ENCODE measurements around the gene CTSL.

CTSL gene

GRCh38 chr9:87725900-87726709 is at the start of gene CTSL:
TSS of gene CTSL (plus strand) at chr9:87726119. CDS start at chr9:87727604, 1,485 bp downstream.
- in situ Hi-C loops (cut with MboI; ENCODE audit: low sequenced_read_pairs), result no loop called here

DNA sequence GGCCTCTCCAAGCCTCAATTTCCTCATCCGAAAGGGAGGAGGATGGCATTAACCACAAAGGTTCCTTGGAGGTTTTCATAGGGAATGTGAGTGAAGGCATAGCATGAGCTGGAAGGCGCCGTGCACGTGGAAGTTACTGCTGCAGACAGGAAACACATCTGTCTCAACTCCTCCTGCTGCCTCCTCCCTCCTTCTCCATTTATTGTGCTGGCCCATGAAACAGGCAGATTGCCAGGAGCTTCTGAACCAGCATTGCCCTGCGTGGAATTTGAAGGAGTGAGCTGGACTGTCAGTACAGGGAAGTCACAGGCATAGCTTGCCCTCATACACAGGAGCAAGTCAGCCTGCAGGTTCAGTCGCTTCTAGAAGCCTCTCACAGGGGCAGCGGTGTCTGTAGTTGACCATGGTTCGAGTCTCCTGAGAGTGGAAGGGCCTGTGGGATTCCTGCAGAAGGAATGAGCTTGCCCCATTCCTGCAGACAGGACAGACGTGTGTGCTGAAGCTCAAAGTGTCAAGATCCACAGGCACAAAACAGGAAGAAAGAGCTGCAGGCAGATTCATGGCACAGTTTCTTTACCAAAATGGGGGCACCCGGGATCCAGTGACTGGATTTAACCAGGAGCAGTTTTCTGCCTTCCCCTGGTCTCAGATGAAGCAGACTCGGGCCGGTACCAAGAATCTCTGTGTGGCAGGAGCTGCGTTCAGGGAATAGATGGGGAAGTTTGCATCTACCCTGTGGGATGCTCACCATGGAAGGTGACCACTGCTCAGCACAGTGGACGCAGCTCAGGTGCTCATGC is 48.7 kb upstream of the CTSL start:
- in situ Hi-C loops (cut with MboI; ENCODE audit: low sequenced_read_pairs), result loop anchor here (5.0 kb wide), 1 partner anchor 135 kb away; no protein-coding TSS in a partner anchor

DNA sequence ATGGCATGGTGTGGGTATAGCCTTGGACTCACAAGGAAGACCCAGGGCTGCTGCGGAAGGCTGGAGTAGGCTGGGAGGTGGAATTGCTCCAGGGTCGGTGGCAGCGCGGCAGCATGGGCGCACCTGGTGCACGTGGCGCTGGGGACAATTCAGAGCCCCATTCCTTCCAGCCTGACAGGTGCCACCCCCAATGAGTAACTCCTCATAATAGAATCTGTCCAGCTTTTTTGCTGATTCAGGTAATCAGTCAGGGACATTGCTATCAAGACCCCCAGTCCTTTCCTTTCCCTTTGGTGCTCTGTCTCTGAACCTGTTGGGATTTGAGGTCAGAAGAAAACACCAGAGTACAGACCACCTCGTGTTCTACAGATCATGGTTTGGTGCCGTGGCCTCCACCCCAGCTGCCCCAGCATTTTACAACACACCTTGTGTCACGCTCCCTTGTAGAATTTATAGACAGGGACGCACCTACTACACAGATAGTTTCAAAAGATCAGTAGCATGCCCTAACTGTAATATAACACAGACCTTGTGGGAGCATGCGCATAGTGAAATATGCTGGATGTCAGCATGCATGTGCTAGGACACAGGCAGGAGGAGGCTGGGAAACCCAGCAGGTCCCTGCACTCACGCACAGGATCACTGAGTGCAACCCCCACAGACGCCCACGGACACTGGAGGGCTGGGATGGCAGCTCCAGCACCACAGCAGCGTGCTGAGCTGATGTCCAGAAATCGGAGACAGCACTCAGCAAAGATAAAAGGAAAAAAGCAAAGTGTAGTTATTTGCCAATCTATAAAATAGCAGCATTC is 47.9 kb upstream of the CTSL start:
- in situ Hi-C loops (cut with MboI; ENCODE audit: low sequenced_read_pairs), result loop anchor here (5.0 kb wide), 1 partner anchor 134 kb away; no protein-coding TSS in a partner anchor

DNA sequence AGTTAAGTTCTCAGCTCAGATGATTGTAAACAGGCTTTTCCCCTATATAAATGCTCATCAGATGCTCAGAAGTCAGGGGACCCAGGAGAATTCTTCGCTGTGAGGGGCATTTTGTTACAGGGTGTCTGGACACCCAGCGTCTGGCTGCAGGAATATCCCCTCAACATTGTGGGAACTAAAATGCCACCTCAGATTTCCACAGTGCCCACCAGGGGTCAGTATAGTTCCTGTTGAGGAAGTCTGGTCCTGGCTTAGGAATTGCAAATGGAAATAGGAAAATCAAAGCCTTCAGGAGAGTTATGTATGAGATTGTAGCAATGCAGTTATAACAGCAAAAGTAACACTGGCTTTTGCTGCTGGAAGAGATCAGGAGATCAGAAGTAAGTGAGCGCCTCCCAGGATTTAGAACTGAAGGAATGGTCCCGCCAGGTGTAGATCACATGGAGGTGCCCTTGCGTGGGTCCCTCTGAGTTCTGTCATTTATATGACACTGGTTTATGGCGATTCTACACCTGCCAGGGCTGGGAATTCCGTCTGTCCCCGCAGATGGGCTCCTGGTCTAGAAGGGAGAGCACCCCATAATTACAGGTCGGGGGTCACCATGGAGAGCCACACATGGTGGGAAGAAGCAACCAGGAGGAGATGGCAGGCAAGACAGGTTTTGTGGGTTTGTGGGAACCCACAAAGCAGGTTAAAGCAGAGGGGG is 47.1 kb upstream of the CTSL start:
- in situ Hi-C loops (cut with MboI; ENCODE audit: low sequenced_read_pairs), result loop anchor here (5.0 kb wide), 1 partner anchor 133 kb away; no protein-coding TSS in a partner anchor

GRCh38 chr9:87681271-87682061 is 44.5 kb upstream of the CTSL start:
- in situ Hi-C loops (cut with MboI; ENCODE audit: low sequenced_read_pairs), result no loop called here

GRCh38 chr9:87682085-87682484 is 43.8 kb upstream of the CTSL start:
- in situ Hi-C loops (cut with MboI; ENCODE audit: low sequenced_read_pairs), result no loop called here

GRCh38 chr9:87682618-87683017 is 43.3 kb upstream of the CTSL start:
- in situ Hi-C loops (cut with MboI; ENCODE audit: low sequenced_read_pairs), result no loop called here

- in situ Hi-C loops (cut with MboI; ENCODE audit: low sequenced_read_pairs), result no loop called here
Observed at GRCh38 chr9:87683751-87684626, 41.9 kb upstream of the CTSL start.

GRCh38 chr9:87684627-87685219 is 41.2 kb upstream of the CTSL start:
- in situ Hi-C loops (cut with MboI; ENCODE audit: low sequenced_read_pairs), result no loop called here

- in situ Hi-C loops (cut with MboI; ENCODE audit: low sequenced_read_pairs), result no loop called here
Observed at GRCh38 chr9:87685441-87685840, 40.5 kb upstream of the CTSL start.

GRCh38 chr9:87685871-87686519 is 39.9 kb upstream of the CTSL start:
- in situ Hi-C loops (cut with MboI; ENCODE audit: low sequenced_read_pairs), result no loop called here

GRCh38 chr9:87686520-87687090 is 39.3 kb upstream of the CTSL start:
- in situ Hi-C loops (cut with MboI; ENCODE audit: low sequenced_read_pairs), result no loop called here

- in situ Hi-C loops (cut with MboI; ENCODE audit: low sequenced_read_pairs), result no loop called here
Observed at GRCh38 chr9:87687207-87687606, 38.7 kb upstream of the CTSL start.

DNA sequence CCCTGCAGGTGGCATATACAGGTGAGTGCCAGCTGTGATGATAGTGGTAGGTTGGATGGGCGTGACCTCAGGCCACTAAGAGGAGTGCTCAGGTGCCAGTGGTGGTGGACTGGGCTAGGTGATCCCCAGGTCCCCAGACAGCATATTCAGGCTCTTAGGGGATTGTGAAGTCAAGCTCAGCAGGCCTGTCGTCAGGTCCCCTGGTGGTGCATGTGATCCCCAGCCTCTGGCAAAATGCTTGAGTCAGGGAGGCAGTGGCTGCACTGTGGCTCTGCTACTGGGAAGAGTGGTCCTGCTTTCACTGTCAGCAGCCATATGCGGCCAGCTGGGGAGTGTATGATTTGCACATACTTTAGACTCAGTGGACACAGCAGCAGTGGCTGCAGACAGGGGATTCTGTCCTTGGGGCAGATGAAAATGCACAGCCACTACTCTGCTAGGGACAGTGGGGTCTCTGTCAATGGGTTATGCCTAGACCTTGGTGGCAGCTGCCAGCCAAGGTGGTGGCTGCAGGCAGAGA is 31.6 kb upstream of the CTSL start:
- in situ Hi-C loops (cut with MboI; ENCODE audit: low sequenced_read_pairs), result no loop called here

DNA sequence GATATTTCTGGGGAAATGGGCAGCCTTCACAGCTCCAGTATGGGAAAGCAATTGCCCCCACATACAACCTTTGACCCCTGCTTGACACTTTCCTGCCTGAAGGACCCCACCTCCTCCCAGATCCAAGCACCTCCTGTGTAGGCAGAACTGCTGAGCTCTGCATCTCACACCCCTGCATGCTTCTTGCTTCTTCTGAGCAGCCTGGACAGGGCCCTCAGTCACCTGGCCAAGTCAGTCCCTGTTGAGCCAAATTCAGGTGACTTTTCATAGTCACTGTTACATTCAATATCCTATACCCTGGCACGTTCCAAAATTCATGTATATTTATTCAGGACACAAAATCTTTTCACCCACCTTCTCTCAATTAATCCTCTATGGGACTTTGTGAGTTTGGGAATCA is 30.4 kb upstream of the CTSL start:
- in situ Hi-C loops (cut with MboI; ENCODE audit: low sequenced_read_pairs), result no loop called here

GRCh38 chr9:87696641-87697040 is 29.3 kb upstream of the CTSL start:
- in situ Hi-C loops (cut with MboI; ENCODE audit: low sequenced_read_pairs), result no loop called here

All from HL-60/S4 treated with retinoic acid at 250 ng/mL for 4 days and 3 days (cell line).